Stimulated activated CD4-positive, alpha-beta T cell treated with anti-CD3 and anti-CD28 coated beads, Interleukin-4, amount 100 ng/mL, for 24 hours (primary cell): ENCODE measurements around the gene PRDM5.
A peak's percentile ranks its signal among the peaks of the same experiment; 100 is the strongest.

ENCODE experiments used
- DNase-seq: peaks from one replicate; pipeline ENCODE4 v3.0.0-alpha.2; 2020

The PRDM5 gene

GRCh38 chr4:120922381-120923206, at the start of gene PRDM5:
PRDM5 (minus strand) TSS chr4:120922726; CDS start chr4:120922608, 118 bp downstream.
- peak; percentile 16 for DNase-seq

- no peak for DNase-seq
Observed at GRCh38 chr4:120971884-120972283, 49.4 kb upstream of the PRDM5 start.

DNA sequence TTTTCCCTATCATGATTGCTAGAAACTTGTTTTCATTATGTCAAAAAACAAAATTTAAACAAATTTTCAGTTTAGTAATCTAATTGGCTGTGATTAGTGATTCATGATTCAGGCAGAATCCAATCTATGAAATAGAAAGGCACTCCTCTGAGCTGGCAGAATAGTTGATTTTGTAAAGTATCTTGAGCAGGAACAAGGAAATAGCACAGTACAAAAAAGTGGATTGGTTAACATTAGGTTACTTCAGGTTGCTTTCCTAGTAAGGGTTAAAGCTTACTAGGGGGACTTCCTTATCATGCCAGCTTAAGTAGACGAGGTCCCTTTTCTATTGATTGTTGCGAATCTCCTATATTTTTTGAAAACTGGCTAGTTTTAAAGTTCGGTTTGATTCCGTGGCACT, 43.4 kb upstream of the PRDM5 start:
- DNase-seq, result no peak

DNA sequence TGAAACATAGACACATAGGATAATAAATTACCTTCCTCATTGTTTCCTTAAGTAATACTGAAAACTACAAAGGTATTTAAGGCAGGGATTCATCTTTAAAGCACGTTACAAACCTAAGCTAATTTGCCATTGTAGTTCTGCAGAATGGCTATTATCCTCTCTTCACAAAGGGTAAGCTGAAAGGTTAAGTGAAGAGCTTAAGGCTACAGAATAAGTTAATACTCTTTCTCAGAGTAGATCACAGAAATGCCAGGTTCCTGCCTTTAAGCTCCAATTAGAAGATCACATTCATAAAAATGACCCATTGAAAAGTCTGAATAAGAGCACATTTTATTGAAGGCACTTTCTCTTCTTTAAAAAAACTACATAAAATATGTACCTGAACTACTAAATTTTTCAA, 42.1 kb upstream of the PRDM5 start:
- no peak for DNase-seq

DNA sequence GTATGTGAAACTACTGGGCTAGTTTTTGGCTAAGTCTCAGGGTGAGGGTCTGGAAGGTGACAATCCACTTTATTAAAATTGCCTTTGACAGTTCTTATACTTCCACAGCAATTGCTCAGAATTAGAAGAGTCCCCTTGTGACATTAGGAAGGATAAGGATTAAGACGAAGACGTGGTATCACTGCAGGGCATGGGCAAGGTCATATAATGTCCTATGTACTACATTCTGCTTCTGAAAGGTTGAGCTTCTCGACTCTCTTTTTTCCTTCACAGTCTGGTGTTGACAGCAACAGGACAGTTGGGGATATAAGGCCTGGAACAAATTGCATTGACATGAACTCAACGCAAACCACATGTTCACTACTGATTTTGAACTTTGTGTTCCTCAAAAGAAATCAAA, 40.9 kb upstream of the PRDM5 start:
- no peak for DNase-seq

- DNase-seq, result no peak
Observed at GRCh38 chr4:120960656-120961267, 38.2 kb upstream of the PRDM5 start.

- no peak for DNase-seq
Observed at GRCh38 chr4:120948382-120948781, 25.9 kb upstream of the PRDM5 start.

DNA sequence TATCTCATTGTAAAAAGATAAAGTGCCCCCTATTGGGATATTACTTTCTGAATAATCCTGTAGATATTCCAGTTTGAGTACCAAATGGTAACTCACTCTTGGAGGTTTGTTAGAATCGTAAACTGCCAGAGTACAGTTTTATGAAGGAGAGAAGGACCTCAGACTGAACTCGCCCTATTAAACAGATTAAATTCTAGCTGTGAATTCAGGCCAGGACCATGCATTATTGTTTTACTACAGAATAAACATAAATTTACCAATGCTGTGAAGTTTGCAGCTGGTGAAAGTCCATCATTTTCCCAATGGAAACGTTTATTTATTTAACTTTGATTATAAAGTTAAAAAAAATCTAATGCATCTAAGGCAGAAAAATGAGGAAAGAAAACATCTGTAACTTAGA, 20.2 kb upstream of the PRDM5 start:
- DNase-seq, result no peak

DNA sequence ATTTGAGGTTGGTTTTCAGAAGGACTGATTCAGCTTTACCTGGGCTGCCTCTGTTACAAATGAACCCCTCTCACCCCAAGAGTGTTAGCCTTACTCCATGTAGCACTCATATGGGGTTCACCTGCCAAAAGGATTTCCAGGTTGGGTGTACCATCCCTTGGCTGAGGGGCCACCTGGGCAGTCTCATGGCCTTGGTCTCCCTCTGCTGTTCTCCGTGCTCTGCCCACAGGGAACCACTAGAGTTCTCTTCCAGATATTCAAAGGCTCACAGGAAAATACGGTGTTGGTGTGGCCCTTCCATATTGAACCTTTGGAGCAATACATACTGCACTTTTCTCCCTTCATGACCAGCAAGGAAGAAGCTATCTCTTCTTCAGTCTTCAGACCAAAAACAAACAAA, 18.0 kb upstream of the PRDM5 start:
- no peak for DNase-seq

DNA sequence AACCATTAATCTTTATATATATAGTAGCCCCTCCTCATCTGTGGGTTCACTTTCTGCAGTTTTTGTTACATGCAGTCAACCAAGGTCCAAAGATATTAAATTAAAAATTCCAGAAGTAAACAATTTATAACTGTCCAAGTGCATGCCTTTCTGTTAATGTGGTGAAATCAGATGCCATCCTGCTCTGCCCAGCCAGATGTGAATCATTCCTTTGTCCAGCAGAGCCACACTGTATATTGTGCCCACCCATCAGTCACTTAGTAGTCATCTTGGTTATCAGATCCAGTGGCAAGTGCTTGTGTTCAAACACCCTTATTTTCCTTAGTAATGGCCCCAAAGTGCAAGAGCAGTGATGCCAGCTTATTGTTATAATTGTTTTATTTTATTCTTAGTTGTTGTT, 17.2 kb upstream of the PRDM5 start:
- DNase-seq, result no peak

GRCh38 chr4:120929847-120930246, 7.3 kb upstream of the PRDM5 start:
- no peak for DNase-seq

DNA sequence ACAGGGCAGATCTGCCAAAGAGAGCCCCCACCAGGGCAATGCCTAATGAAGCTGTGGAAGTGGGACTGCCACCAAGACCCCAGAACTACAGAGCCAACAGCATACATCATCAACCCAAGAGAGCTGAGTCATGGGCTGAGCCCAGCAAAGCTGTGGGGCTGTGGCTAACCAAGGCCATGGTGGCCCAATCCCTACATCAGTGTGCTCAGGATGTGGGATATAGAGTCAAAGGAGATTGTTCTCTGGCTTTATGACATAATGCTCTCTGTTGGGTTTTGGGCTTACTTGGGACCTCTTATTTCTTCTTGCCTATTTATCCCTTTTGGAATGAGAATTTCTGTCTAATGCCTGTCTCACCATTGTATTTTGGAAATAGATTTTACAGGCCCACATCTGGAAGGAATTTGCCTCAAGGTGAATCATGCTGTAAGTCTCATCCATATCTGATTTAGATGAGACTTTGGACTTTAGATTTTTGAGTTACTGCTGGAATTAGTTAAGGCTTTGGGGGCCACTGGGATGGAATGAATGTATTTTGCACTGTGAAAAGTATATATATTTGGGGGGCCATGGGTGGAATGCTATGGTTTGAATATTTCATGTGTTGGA, 5.4 kb upstream of the PRDM5 start:
- DNase-seq, result no peak

DNA sequence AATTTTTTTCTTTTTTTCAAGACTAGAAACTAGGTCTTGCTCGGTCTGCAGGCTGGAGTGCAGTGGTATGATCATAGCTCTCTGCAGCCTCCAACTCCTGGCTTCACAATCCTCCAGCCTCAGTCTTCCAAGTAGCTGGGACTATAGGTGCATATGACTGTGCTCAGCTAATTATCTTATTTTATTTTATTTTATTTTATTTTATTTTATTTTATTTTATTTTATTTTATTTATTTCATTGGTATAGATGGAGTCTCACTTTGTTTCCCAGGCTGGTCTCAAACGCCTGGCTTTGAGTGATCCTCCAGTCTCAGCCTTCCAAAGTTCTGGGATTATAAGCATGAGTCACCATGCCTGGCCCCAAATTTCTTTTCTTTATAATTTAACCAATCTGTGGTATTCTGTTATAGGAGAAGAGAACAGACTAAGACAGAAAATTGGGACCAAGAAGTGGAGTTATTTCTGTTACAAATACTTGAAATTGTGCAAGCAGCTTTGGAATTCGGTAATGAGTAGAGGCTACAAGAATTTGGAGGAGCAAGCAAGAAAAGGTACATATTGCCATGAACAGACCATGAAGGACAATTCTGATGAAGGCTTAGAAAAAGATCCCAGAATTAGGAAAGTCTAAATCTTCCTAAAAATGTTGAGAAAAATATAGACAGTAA, 4.0 kb upstream of the PRDM5 start:
- DNase-seq, result no peak

GRCh38 chr4:120924931-120925330, 2.4 kb upstream of the PRDM5 start:
- no peak for DNase-seq

GRCh38 chr4:120923207-120923522, 639 bp upstream of the PRDM5 start:
- DNase-seq, result no peak

DNA sequence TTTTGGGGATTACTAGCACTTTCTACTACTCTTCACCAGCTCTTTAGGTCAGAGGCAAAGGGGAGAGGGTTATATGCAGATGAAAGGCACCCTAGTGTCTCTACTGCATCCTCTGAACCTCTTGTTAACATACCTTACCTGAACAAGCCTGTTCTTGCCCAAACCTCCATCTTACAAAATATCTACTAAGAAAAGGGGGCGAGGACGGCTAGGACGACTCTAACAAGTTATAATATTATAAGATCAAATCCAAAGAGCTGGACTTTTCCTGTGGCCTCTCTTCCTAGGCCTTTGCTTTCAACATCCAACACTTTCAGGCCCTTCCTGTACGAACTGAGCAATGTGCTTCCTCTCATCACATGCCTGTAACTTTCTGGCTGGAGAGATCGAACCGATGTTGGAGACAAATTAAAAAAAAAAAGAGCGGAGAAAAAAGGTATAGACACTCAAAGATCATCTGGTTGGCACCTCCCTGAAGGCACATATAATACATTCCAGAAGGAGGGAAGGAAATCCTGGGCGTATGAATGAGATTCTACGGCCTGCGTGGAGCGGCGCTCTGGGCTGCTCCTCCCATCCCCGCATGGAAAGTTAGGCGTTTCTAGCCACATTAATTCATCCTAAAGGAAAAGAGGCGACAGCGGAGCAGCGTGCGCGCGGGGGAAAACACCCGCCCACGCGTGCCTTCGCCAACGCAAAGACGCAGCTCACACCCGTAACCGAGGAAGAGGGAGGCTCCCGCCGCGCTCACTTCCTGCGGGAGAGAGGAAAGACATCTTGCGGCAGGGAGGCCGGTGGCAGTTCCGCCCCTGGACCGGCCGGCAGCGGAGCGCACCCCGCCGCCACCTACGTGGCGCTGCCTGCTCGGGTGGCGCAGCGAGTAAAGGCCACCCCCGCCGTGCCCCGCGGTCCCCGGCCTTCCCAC, 808 bp downstream of the PRDM5 start:
- peak; percentile 35 for DNase-seq

GRCh38 chr4:120920666-120921065, 1.9 kb downstream of the PRDM5 start:
- no peak for DNase-seq

GRCh38 chr4:120919358-120919757, 3.2 kb downstream of the PRDM5 start:
- no peak for DNase-seq

- no peak for DNase-seq
Observed at GRCh38 chr4:120918788-120919187, 3.7 kb downstream of the PRDM5 start.

GRCh38 chr4:120918092-120918491, 4.4 kb downstream of the PRDM5 start:
- no peak for DNase-seq

DNA sequence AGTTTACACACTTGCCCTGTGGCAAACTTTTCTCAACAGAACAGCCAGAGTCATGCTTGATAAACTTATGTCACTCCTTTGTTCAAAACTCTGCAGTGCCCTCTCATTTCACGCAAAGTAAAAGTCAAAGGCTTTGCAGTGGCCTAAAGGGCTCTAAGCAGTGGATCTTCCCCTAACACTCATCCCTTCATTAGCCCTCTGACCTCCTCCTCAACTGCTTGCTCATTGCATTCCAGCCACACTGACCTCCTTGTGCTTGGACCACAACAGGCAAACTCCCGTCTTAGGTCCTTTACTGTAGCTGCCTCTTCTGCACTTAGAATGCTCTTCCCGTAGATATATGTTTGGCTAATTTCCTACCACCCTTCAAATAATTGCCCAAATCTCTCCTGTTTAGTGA, 5.6 kb downstream of the PRDM5 start:
- DNase-seq, result no peak

DNA sequence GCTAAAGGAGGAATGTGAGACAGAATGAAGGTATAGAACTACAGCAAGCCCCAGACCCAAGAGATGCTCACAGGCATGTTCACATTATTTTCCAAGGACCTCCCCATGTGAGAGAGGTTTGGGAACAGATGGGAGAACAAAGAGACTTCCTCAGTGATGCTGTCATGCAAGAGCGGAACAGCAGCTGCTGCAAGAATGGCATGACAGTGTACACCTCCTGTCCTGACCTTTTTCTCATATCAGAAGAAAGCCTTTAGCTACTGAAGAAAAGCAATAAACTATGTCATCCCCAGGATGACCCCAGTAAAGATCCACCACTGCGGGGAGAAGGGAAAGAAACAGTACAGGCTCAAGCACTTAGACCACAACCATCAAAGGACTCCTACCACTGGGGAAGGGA, 7.2 kb downstream of the PRDM5 start:
- no peak for DNase-seq

- DNase-seq, result no peak
Observed at GRCh38 chr4:120903419-120903818, 19.1 kb downstream of the PRDM5 start.
